K562 (cell line): ENCODE measurements around the gene PRM3. TPM values are rescaled to one million over a fixed set of nuclear protein-coding genes. Genes with fewer than 3 reads are reported as not detected.

Source experiments
- CBX5 ChIP-seq: IDR thresholded peaks from 2 replicates; pipeline ENCODE4 v1.6.1; 2014; ENCODE audit warnings: low read depth, borderline replicate concordance
- ELF2 ChIP-seq: fragments of 250-450 bp; sonication (Bioruptor Pico); IDR thresholded peaks from 2 replicates; pipeline ENCODE4 v1.5.0; 2021; ENCODE audit warnings: mild to moderate bottlenecking
- FOS ChIP-seq: IDR thresholded peaks from 3 replicates; pipeline ENCODE4 v1.6.1; 2011; ENCODE audit not compliant: insufficient read length; ENCODE audit errors: extremely low read depth
- HLTF ChIP-seq: fragments of 450-650 bp; IDR thresholded peaks from 2 replicates; pipeline ENCODE4 v1.6.1; 2016
- KAT7 ChIP-seq: sonication (generic); formaldehyde crosslinking; IDR thresholded peaks from 2 replicates; pipeline ENCODE4 v1.8.0; 2022; ENCODE audit warnings: missing genetic modification reagents, mild to moderate bottlenecking, borderline replicate concordance
- MCM2 ChIP-seq: fragments of 450-650 bp; IDR thresholded peaks from 2 replicates; pipeline ENCODE4 v1.6.1; 2017; ENCODE audit warnings: low read depth, mild to moderate bottlenecking
- TOE1 ChIP-seq, 2 experiments: fragments of 450-650 bp in 1 of 2; sonication (generic) in 1 of 2; formaldehyde crosslinking in 1 of 2; IDR thresholded peaks; 2 replicates each; pipeline versions ENCODE4 v1.7.1 to v1.8.0; 2016 to 2022; ENCODE audit warnings: borderline replicate concordance in 2 of 2, mild to moderate bottlenecking in 2 of 2, antibody characterized with exemption in 1 of 2, inconsistent platforms in 1 of 2, low read depth in 1 of 2, missing genetic modification reagents in 1 of 2, moderate library complexity in 1 of 2
- ZBTB33 ChIP-seq: sonication (generic); formaldehyde crosslinking; IDR thresholded peaks from 2 replicates; pipeline ENCODE4 v1.8.1; 2023; ENCODE audit warnings: mild to moderate bottlenecking, missing genetic modification reagents
- ZNF764 ChIP-seq: fragments of 250-450 bp; sonication (Bioruptor Pico); IDR thresholded peaks from 2 replicates; pipeline ENCODE4 v1.4.0; 2020; ENCODE audit warnings: low read depth, mild to moderate bottlenecking, moderate library complexity
- polyA plus RNA-seq, 8 experiments: library from polyadenylated mRNA; depleted of rRNA in 4 of 8; stranded (reverse) in 5 of 8; unstranded in 3 of 8; fragments of >200 nt; fragmentation: Nextera tagmentation in 2 of 8; fragmentation: Illumina TruSeq in 1 of 8; extraction: Ambion mirVana in 2 of 8; extraction: Trizol in 1 of 8; gene quantifications; 2 replicates each; pipeline versions ENCODE4 v1.2.1 to v1.2.3, GENCODE V29; 2011 to 2014; ENCODE audit warnings: inconsistent platforms in 1 of 8, missing spikeins in 1 of 8
- total RNA-seq, 7 experiments: library from RNA; depleted of rRNA in 6 of 7; stranded (reverse); fragments of >200 nt in 6 of 7; fragmentation: Illumina TruSeq in 2 of 7; extraction: Trizol in 2 of 7; gene quantifications; 2 replicates each; pipeline versions ENCODE4 v1.2.1 to v1.2.3, GENCODE V29; 2011 to 2021; ENCODE audit warnings: low replicate concordance in 1 of 7
- TF ChIP-seq, protein P1 (sequence below): fragments of 450-650 bp; IDR thresholded peaks from 2 replicates; pipeline ENCODE4 v1.6.1; 2016; ENCODE audit warnings: low read depth, mild to moderate bottlenecking, moderate library complexity
- TF ChIP-seq, protein P2 (sequence below): fragments of 250-450 bp; sonication (Bioruptor Pico); IDR thresholded peaks from 2 replicates; pipeline ENCODE4 v1.5.0; 2021
- TF ChIP-seq, protein P3 (sequence below): sonication (generic); formaldehyde crosslinking; IDR thresholded peaks from 2 replicates; pipeline ENCODE4 v1.8.0; 2023; ENCODE audit warnings: mild to moderate bottlenecking, missing genetic modification reagents
- TF ChIP-seq, protein P4 (sequence below), 2 experiments: fragments of 450-650 bp; IDR thresholded peaks; 2 replicates each; pipeline ENCODE4 v1.6.1; 2018; ENCODE audit warnings: mild to moderate bottlenecking in 2 of 2, low read depth in 1 of 2; ENCODE audit not compliant: partially characterized antibody in 2 of 2

Gene PRM3
- total and polyA plus RNA-seq, 9 of the 15 experiments (the other 6 are each of a cell fraction or from before 2014, with no cell fraction given), result not detected

GRCh38 chr16:11232852-11233726 lies 40.3 kb downstream of the PRM3 start (continued):
- TF ChIP-seq, protein P1, sequence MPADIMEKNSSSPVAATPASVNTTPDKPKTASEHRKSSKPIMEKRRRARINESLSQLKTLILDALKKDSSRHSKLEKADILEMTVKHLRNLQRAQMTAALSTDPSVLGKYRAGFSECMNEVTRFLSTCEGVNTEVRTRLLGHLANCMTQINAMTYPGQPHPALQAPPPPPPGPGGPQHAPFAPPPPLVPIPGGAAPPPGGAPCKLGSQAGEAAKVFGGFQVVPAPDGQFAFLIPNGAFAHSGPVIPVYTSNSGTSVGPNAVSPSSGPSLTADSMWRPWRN, result peak; percentile 51; the same call in 1 of the 2 replicates
- peak; percentile 86 for TF ChIP-seq ELF2 (CRISPR knock-in tag)
- TF ChIP-seq, protein P2, sequence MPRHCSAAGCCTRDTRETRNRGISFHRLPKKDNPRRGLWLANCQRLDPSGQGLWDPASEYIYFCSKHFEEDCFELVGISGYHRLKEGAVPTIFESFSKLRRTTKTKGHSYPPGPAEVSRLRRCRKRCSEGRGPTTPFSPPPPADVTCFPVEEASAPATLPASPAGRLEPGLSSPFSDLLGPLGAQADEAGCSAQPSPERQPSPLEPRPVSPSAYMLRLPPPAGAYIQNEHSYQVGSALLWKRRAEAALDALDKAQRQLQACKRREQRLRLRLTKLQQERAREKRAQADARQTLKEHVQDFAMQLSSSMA (CRISPR knock-in tag), result peak; percentile 54; the same call in 1 of the 2 replicates
- TF ChIP-seq, protein P3, sequence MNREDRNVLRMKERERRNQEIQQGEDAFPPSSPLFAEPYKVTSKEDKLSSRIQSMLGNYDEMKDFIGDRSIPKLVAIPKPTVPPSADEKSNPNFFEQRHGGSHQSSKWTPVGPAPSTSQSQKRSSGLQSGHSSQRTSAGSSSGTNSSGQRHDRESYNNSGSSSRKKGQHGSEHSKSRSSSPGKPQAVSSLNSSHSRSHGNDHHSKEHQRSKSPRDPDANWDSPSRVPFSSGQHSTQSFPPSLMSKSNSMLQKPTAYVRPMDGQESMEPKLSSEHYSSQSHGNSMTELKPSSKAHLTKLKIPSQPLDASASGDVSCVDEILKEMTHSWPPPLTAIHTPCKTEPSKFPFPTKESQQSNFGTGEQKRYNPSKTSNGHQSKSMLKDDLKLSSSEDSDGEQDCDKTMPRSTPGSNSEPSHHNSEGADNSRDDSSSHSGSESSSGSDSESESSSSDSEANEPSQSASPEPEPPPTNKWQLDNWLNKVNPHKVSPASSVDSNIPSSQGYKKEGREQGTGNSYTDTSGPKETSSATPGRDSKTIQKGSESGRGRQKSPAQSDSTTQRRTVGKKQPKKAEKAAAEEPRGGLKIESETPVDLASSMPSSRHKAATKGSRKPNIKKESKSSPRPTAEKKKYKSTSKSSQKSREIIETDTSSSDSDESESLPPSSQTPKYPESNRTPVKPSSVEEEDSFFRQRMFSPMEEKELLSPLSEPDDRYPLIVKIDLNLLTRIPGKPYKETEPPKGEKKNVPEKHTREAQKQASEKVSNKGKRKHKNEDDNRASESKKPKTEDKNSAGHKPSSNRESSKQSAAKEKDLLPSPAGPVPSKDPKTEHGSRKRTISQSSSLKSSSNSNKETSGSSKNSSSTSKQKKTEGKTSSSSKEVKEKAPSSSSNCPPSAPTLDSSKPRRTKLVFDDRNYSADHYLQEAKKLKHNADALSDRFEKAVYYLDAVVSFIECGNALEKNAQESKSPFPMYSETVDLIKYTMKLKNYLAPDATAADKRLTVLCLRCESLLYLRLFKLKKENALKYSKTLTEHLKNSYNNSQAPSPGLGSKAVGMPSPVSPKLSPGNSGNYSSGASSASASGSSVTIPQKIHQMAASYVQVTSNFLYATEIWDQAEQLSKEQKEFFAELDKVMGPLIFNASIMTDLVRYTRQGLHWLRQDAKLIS (CRISPR knock-in tag), result no peak
- TF ChIP-seq FOS, result no peak
- TF ChIP-seq KAT7 (CRISPR knock-in tag), result no peak
- peak; percentile 71; the same call in 1 of the 2 replicates for TF ChIP-seq TOE1 (IDR thresholded peaks at IDR 0.05; ENCODE audit: borderline replicate concordance)
- no peak for TF ChIP-seq TOE1 (CRISPR knock-in tag; IDR thresholded peaks at IDR 0.05; ENCODE audit: borderline replicate concordance, low read depth)
- TF ChIP-seq, protein P4, sequence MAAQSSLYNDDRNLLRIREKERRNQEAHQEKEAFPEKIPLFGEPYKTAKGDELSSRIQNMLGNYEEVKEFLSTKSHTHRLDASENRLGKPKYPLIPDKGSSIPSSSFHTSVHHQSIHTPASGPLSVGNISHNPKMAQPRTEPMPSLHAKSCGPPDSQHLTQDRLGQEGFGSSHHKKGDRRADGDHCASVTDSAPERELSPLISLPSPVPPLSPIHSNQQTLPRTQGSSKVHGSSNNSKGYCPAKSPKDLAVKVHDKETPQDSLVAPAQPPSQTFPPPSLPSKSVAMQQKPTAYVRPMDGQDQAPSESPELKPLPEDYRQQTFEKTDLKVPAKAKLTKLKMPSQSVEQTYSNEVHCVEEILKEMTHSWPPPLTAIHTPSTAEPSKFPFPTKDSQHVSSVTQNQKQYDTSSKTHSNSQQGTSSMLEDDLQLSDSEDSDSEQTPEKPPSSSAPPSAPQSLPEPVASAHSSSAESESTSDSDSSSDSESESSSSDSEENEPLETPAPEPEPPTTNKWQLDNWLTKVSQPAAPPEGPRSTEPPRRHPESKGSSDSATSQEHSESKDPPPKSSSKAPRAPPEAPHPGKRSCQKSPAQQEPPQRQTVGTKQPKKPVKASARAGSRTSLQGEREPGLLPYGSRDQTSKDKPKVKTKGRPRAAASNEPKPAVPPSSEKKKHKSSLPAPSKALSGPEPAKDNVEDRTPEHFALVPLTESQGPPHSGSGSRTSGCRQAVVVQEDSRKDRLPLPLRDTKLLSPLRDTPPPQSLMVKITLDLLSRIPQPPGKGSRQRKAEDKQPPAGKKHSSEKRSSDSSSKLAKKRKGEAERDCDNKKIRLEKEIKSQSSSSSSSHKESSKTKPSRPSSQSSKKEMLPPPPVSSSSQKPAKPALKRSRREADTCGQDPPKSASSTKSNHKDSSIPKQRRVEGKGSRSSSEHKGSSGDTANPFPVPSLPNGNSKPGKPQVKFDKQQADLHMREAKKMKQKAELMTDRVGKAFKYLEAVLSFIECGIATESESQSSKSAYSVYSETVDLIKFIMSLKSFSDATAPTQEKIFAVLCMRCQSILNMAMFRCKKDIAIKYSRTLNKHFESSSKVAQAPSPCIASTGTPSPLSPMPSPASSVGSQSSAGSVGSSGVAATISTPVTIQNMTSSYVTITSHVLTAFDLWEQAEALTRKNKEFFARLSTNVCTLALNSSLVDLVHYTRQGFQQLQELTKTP (IDR thresholded peaks at IDR 0.05; ENCODE audit: low read depth in 1 of 2, partially characterized antibody in 2 of 2), result no peak
- no peak for TF ChIP-seq ZNF764 (CRISPR knock-in tag)
- TF ChIP-seq ZBTB33 (CRISPR knock-in tag), result peak; percentile 21; the same call in 1 of the 2 replicates
- TF ChIP-seq HLTF, result no peak
- 0 out of 2 replicates have a peak, but pooled peaks have one; percentile 43 for TF ChIP-seq CBX5
- no peak for TF ChIP-seq MCM2
